SIG-M5 (cell line): ENCODE measurements around the gene CEACAM8.
"Not testable (repeated sequence)": the region's sequence is repeated elsewhere in the genome, so short reads cannot be mapped to it uniquely, and the experiment has no call there.

ENCODE experiments used
- DNase-seq: peaks from one replicate; lab custom pipeline; 2025; lab: John Stamatoyannopoulos, UW

The CEACAM8 gene

DNA sequence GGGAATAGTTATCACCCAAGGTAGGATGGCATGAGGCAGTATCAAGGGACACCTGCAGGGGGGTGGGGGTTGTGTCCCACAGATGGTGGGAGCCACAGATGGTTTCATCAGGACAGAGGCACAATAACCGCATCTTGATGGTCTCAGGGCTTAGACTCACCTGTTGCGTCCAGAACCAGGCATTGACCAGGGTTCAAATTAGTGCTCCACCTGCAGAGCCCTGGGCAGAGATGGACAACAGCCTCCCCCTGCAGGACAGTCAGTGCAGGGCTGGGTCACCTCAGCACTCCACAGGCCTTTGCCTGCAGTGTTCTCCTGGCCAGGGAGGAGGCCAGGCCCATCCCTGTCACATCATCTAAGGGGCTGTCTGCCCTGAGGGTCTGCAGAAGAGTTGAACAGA, 51.9 kb downstream of the CEACAM8 start:
- DNase-seq = no peak

DNA sequence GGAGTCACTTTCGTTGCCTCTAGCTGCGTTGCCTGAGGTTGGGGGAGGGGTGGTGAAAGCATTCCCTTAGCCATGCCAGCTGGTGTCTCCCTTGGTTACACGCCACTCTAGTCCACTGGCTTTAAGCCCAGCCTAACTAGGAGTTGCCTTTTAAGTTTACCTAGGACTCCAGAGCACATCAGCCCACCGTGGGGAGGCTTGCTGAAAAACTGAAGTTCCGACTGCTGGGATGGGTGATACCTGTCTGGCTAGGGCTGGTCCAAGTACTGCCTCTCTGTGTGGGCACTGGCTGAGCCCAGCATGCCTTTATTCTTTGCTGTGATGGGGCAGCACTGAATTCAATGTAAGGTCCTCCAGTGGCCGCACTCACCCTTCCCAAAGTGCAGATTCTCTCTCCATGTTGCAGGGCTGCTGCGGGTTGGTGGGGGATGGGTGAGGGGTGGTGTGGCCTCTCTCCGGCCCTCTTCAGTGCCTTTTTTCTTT, 54.6 kb downstream of the CEACAM8 start:
- no peak for DNase-seq

DNA sequence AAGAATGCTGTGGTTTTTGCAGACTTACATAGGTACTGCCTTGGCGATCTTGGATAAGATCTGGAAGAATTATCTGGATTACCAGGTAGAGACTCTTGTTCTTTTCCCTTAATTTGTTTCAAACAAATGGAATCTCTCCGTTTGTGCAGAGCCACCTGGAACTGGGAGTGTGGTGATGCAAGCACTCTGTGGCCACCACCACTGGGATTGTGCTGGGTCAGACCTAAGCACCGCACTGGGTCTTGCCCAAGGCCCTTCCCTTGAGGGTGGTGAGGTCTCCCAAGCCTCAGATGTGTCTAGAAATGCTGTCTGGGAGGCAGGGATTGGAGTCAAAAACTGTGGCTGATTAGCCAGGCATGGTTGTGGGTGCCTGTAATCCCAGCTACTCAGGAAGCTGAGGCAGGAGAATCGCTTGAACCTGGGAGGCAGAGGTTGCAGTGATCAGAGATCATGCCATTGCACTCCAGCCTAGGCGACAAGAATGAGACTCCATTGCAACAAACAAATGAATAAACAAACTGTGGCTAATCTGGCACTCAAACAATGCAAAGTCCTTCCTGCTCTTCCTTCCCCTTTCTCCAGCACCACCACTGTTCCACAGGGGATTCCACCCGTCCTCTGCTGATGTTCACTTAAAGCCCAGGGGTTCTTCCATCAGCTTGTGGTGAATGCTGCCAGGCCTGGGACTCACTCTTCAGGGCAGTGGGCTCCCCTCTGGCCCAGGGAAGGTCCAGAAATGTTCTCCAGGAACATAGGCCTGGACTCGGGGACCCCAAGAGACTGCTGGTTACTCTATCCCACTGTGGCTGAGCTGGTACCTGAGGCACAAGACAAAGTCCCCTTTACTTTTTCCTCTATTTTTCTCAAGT, 55.6 kb downstream of the CEACAM8 start:
- DNase-seq = no peak

DNA sequence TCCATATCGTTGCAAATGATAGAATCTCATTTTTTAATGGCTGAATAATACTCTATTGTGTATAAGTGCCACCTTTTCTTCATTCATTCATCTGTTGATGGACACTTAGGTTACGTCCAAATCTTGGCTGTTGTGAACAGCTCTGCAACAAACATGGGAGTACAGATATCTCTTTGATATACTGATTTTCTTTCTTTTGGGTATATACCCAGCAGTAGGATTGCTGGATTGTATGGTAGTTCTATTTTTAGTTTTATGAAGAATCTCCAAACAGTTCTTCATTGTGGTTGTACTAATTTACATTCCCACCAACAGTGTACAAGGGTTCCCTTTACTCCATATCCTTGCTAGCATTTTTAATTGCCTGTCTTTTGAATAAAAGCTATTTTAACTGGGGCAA, 59.4 kb downstream of the CEACAM8 start:
- not testable (repeated sequence) for DNase-seq

DNA sequence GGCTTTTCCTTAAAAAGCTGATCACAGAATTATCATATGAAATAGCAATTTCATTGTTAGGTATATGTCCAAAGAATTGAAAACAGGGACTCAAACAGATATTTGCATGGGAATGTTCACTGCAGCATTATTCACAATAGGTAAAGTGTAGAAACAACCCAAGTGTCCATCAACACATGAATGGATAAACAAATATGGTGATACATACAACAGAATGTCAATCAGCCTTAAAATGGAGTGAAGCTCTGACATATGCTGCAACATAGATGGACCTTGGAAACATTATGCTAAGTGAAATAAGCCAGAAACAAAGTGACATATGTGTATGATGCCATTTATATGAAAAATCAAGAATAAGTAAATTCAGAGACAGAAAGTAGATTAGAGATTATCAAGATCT, 60.3 kb downstream of the CEACAM8 start:
- DNase-seq = no peak

DNA sequence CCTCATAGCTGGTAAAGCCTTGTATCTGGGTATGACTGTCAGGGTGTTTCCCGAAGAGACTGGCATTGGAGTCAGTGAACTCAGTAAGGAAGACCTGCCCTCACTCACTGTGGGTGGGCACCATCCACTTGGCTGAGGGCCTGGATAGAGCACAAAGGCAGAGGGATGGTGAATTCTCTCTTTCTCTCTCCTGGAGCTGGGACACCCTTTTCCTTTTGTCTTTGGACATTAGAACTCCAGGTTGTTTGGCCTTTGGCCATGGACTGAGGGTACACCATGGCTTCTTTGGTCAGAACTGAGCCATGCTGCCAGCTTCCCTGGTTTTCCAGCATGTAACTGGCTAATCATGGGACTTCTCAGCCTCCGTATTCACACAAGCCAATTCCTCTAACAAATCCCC, 61.8 kb downstream of the CEACAM8 start:
- DNase-seq = no peak

DNA sequence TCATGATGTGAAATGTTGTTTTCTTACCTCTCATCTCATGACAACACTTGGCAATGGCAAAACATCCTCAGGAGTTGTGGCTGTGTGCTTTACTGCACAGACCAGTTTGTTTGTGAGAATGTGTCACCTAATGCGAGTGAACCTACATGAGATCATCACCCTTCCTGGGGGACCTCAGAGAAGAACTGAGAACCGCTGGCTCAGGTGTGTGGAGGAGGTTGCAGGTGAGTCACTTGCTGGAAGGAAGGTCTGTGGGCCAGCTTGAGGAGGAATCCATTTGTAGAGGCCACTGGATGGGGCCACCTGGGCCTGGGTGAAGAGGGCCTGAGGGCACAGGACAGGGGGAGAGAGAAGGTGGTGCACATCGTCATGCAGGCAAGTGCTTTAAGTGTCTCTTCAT, 63.4 kb downstream of the CEACAM8 start:
- no peak for DNase-seq
